SK-N-SH treated with all-trans-retinoic acid at 6 μM for 48 hours (cell line): ENCODE data around the gene SLC6A6.

Experiments
- ATAC-seq: fragments of 200-7000 bp; cut with Tn5 transposase; 3 replicates; pipeline ENCODE4 v1.9.1; 2020; ENCODE audit warnings: mild to moderate bottlenecking, moderate library complexity
- ARNTL ChIP-seq: fragments of 450-650 bp; formaldehyde crosslinking; IDR thresholded peaks from 2 replicates; pipeline ENCODE4 v1.5.0; 2020; ENCODE audit warnings: low read depth, mild to moderate bottlenecking, moderate library complexity, borderline replicate concordance
- BACH2 ChIP-seq: fragments of 250-450 bp; sonication (Bioruptor Pico); IDR thresholded peaks from 2 replicates; pipeline ENCODE4 v1.9.0; 2021; ENCODE audit warnings: mild to moderate bottlenecking, borderline replicate concordance
- CREB5 ChIP-seq: fragments of 250-450 bp; sonication (Bioruptor Pico); IDR thresholded peaks from 2 replicates; pipeline ENCODE4 v1.5.1; 2020; ENCODE audit warnings: low read depth, mild to moderate bottlenecking, moderate library complexity
- CSDC2 ChIP-seq: fragments of 250-450 bp; sonication (Bioruptor Pico); IDR thresholded peaks from 2 replicates; pipeline ENCODE4 v1.5.0; 2020; ENCODE audit warnings: mild to moderate bottlenecking, moderate library complexity
- CSRNP3 ChIP-seq: fragments of 250-450 bp; sonication (Bioruptor Pico); IDR thresholded peaks from 2 replicates; pipeline ENCODE4 v1.5.1; 2021; ENCODE audit warnings: mild to moderate bottlenecking, moderate library complexity
- ESRRG ChIP-seq: fragments of 250-450 bp; sonication (Bioruptor Pico); IDR thresholded peaks from 2 replicates; pipeline ENCODE4 v1.6.1; 2021; ENCODE audit warnings: mild to moderate bottlenecking
- ISL1 ChIP-seq: fragments of 250-450 bp; sonication (Bioruptor Pico); IDR thresholded peaks from 2 replicates; pipeline ENCODE4 v2.1.2; 2022; ENCODE audit warnings: mild to moderate bottlenecking, moderate library complexity
- OSR1 ChIP-seq: fragments of 250-450 bp; sonication (Bioruptor Pico); IDR thresholded peaks from 2 replicates; pipeline ENCODE4 v1.8.0; 2022; ENCODE audit warnings: moderate library complexity, mild to moderate bottlenecking, inconsistent platforms
- PPARA ChIP-seq: fragments of 250-450 bp; sonication (Bioruptor Pico); IDR thresholded peaks from 2 replicates; pipeline ENCODE4 v1.5.0; 2020; ENCODE audit warnings: mild to moderate bottlenecking, borderline replicate concordance
- TCF4 ChIP-seq: fragments of 250-450 bp; sonication (Bioruptor Pico); IDR thresholded peaks from 2 replicates; pipeline ENCODE4 v1.8.0; 2021; ENCODE audit warnings: mild to moderate bottlenecking, moderate library complexity, borderline replicate concordance
- TOX ChIP-seq: fragments of 250-450 bp; sonication (Bioruptor Pico); IDR thresholded peaks from 2 replicates; pipeline ENCODE4 v1.8.0; 2021; ENCODE audit warnings: mild to moderate bottlenecking, moderate library complexity, borderline replicate concordance
- TSHZ2 ChIP-seq: fragments of 250-450 bp; sonication (Bioruptor Pico); IDR thresholded peaks from 2 replicates; pipeline ENCODE4 v1.5.0; 2020; ENCODE audit warnings: mild to moderate bottlenecking, moderate library complexity
- ZC3H10 ChIP-seq: fragments of 250-450 bp; sonication (Bioruptor Pico); IDR thresholded peaks from 2 replicates; pipeline ENCODE4 v1.5.1; 2021; ENCODE audit warnings: mild to moderate bottlenecking, moderate library complexity
- ZFP3 ChIP-seq: fragments of 250-450 bp; sonication (Bioruptor Pico); IDR thresholded peaks from 2 replicates; pipeline ENCODE4 v1.5.0; 2020; ENCODE audit warnings: mild to moderate bottlenecking, moderate library complexity
- ZFP30 ChIP-seq: fragments of 450-650 bp; formaldehyde crosslinking; IDR thresholded peaks from 2 replicates; pipeline ENCODE4 v1.5.0; 2022; ENCODE audit warnings: mild to moderate bottlenecking, moderate library complexity
- ZNF565 ChIP-seq: fragments of 450-650 bp; formaldehyde crosslinking; conservative IDR thresholded peaks from 2 replicates; pipeline ENCODE4 v1.5.0; 2020; ENCODE audit warnings: low read depth, mild to moderate bottlenecking, moderate library complexity
- ZNF70 ChIP-seq: fragments of 450-650 bp; formaldehyde crosslinking; IDR thresholded peaks from 2 replicates; pipeline ENCODE4 v1.5.0; 2020; ENCODE audit warnings: mild to moderate bottlenecking, moderate library complexity
- ZNF8 ChIP-seq: fragments of 450-650 bp; formaldehyde crosslinking; IDR thresholded peaks from 2 replicates; pipeline ENCODE4 v1.5.0; 2020; ENCODE audit warnings: mild to moderate bottlenecking, moderate library complexity
- TF ChIP-seq, protein P1 (sequence below): fragments of 250-450 bp; sonication (Bioruptor Pico); IDR thresholded peaks from 2 replicates; pipeline ENCODE4 v1.8.0; 2021; ENCODE audit warnings: low read depth, mild to moderate bottlenecking, moderate library complexity, borderline replicate concordance
- TF ChIP-seq, protein P2 (sequence below): fragments of 250-450 bp; sonication (Bioruptor Pico); IDR thresholded peaks from 2 replicates; pipeline ENCODE4 v1.8.0; 2020; ENCODE audit warnings: mild to moderate bottlenecking, moderate library complexity, borderline replicate concordance

Gene SLC6A6

GRCh38 chr3:14453876-14454638 lies 51.7 kb downstream of the SLC6A6 start:
- TF ChIP-seq CSDC2 (CRISPR knock-in tag) (no peak), ARNTL (CRISPR knock-in tag) (no peak), TSHZ2 (no peak), CSRNP3 (CRISPR knock-in tag) (no peak), ZNF565 (CRISPR knock-in tag) (no peak), ZC3H10 (CRISPR knock-in tag) (no peak), TOX (CRISPR knock-in tag) (no peak), ESRRG (CRISPR knock-in tag) (no peak), ZFP3 (CRISPR knock-in tag) (no peak), TCF4 (CRISPR knock-in tag) (no peak), CREB5 (CRISPR knock-in tag) (no peak), BACH2 (CRISPR knock-in tag) (no peak), ZFP30 (CRISPR knock-in tag) (no peak), ISL1 (CRISPR knock-in tag) (no peak), ZNF70 (CRISPR knock-in tag) (no peak), ZNF8 (no peak)
- TF ChIP-seq, protein P1, sequence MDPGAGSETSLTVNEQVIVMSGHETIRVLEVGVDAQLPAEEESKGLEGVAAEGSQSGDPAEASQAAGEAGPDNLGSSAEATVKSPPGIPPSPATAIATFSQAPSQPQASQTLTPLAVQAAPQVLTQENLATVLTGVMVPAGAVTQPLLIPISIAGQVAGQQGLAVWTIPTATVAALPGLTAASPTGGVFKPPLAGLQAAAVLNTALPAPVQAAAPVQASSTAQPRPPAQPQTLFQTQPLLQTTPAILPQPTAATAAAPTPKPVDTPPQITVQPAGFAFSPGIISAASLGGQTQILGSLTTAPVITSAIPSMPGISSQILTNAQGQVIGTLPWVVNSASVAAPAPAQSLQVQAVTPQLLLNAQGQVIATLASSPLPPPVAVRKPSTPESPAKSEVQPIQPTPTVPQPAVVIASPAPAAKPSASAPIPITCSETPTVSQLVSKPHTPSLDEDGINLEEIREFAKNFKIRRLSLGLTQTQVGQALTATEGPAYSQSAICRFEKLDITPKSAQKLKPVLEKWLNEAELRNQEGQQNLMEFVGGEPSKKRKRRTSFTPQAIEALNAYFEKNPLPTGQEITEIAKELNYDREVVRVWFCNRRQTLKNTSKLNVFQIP (CRISPR knock-in tag) = no peak
- ATAC-seq = no peak

DNA sequence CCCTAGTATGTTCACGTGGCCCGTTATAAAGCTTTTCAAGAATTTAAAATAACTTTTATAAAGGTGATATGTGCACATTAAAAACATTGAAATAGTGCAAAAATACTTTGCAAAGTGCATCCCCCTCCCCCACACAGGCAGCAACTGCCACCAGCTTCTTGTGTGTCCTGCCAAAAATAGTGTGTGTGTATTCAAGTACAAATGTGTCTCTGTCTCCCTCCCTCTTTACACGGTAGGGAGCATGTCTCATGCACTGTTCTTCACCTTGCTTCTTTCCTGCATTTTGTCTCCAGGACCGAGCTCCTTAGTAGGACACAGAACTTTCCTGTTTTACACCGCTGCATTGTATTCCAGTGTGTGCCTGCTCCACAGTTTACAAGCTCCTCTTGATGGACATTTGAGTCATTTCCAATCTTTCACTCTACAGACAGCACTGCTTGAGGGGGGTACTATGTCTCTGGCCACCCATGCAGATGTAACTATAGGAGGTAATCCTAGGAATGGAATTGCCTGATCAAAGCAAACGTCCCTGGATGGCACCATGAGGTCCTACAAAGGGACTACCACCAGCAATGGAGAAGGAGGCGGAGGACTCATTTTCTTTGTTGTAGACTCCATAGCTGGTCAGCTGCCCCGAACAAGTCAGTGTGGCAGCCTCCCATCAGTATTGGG lies 52.4 kb downstream of the SLC6A6 start:
- no peak for ATAC-seq
- TF ChIP-seq TOX (CRISPR knock-in tag) (no peak), ZFP30 (CRISPR knock-in tag) (no peak), PPARA (no peak)

- ATAC-seq = no peak
- no peak for TF ChIP-seq PPARA
- no peak for TF ChIP-seq TSHZ2
- TF ChIP-seq ZNF565 (CRISPR knock-in tag) = no peak
- no peak for TF ChIP-seq OSR1
- TF ChIP-seq ZFP30 (CRISPR knock-in tag) = no peak
- TF ChIP-seq, protein P2, sequence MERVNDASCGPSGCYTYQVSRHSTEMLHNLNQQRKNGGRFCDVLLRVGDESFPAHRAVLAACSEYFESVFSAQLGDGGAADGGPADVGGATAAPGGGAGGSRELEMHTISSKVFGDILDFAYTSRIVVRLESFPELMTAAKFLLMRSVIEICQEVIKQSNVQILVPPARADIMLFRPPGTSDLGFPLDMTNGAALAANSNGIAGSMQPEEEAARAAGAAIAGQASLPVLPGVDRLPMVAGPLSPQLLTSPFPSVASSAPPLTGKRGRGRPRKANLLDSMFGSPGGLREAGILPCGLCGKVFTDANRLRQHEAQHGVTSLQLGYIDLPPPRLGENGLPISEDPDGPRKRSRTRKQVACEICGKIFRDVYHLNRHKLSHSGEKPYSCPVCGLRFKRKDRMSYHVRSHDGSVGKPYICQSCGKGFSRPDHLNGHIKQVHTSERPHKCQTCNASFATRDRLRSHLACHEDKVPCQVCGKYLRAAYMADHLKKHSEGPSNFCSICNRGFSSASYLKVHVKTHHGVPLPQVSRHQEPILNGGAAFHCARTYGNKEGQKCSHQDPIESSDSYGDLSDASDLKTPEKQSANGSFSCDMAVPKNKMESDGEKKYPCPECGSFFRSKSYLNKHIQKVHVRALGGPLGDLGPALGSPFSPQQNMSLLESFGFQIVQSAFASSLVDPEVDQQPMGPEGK (CRISPR knock-in tag) = no peak
- TF ChIP-seq ZFP3 (CRISPR knock-in tag) = no peak
- no peak for TF ChIP-seq ARNTL (CRISPR knock-in tag)
- TF ChIP-seq TCF4 (CRISPR knock-in tag) = no peak
Measured at GRCh38 chr3:14455571-14456317, 53.3 kb downstream of the SLC6A6 start.
